HepG2 (cell line): ENCODE measurements around the gene CCNQ. TPM values are rescaled to one million over a fixed set of nuclear protein-coding genes. Genes with fewer than 3 reads are reported as not detected.

Experiments
- ATF3 ChIP-seq: sonication (generic); formaldehyde crosslinking; IDR thresholded peaks from 2 replicates; pipeline ENCODE4 v1.4.0; 2020; ENCODE audit warnings: missing genetic modification reagents
- GLMP ChIP-seq: sonication (generic); formaldehyde crosslinking; IDR thresholded peaks from 2 replicates; pipeline ENCODE4 v1.9.0; 2021; ENCODE audit warnings: missing genetic modification reagents, mild to moderate bottlenecking, borderline replicate concordance
- GZF1 ChIP-seq: sonication (generic); formaldehyde crosslinking; IDR thresholded peaks from 2 replicates; pipeline ENCODE4 v1.5.1; 2020; ENCODE audit warnings: mild to moderate bottlenecking, missing genetic modification reagents
- HOXA3 ChIP-seq: sonication (generic); formaldehyde crosslinking; IDR thresholded peaks from 2 replicates; pipeline ENCODE4 v1.5.0; 2020; ENCODE audit warnings: missing genetic modification reagents
- THYN1 ChIP-seq: sonication (generic); formaldehyde crosslinking; IDR thresholded peaks from 2 replicates; pipeline ENCODE4 v1.8.1; 2023; ENCODE audit warnings: low read depth, mild to moderate bottlenecking, moderate library complexity, missing genetic modification reagents, borderline replicate concordance
- ZNF205 ChIP-seq: IDR thresholded peaks from 2 replicates; pipeline ENCODE4 v1.6.1; 2018; ENCODE audit warnings: missing biosample characterization, missing genetic modification reagents
- ZNF331 ChIP-seq: sonication (generic); formaldehyde crosslinking; IDR thresholded peaks from 2 replicates; pipeline ENCODE4 v1.4.0; 2020; ENCODE audit warnings: missing genetic modification reagents
- ZNF383 ChIP-seq: sonication (generic); formaldehyde crosslinking; IDR thresholded peaks from 2 replicates; pipeline ENCODE4 v1.4.0; 2020; ENCODE audit warnings: missing genetic modification reagents, mild to moderate bottlenecking, borderline replicate concordance
- ZNF75D ChIP-seq: sonication (generic); formaldehyde crosslinking; IDR thresholded peaks from 2 replicates; pipeline ENCODE4 v1.8.1; 2023; ENCODE audit warnings: missing genetic modification reagents, mild to moderate bottlenecking, borderline replicate concordance
- ZNF776 ChIP-seq: sonication (generic); formaldehyde crosslinking; IDR thresholded peaks from 2 replicates; pipeline ENCODE4 v1.4.0; 2020; ENCODE audit warnings: mild to moderate bottlenecking, missing genetic modification reagents
- polyA plus RNA-seq, 8 experiments: library from polyadenylated mRNA; depleted of rRNA in 3 of 8; stranded (reverse) in 7 of 8; unstranded in 1 of 8; fragments of >200 nt; fragmentation: Illumina TruSeq in 4 of 8; extraction: Trizol in 4 of 8; gene quantifications; 2 replicates each; pipeline versions ENCODE4 v1.2.1 to v1.2.3, GENCODE V29; 2011 to 2016; ENCODE audit warnings: low read depth in 4 of 8, missing spikeins in 1 of 8, mixed read lengths in 1 of 8; ENCODE audit not compliant: insufficient read depth in 1 of 8
- total RNA-seq, 5 experiments: library from RNA; depleted of rRNA; stranded (reverse); fragments of >200 nt; fragmentation: Illumina TruSeq; extraction: Trizol; gene quantifications; 2 replicates each; pipeline ENCODE4 v1.2.3, GENCODE V29; 2016; ENCODE audit warnings: low read depth in 1 of 5
- TF ChIP-seq, protein P1 (sequence below): sonication (generic); formaldehyde crosslinking; IDR thresholded peaks from 2 replicates; pipeline ENCODE4 v1.4.0; 2020; ENCODE audit warnings: missing genetic modification reagents, mild to moderate bottlenecking, borderline replicate concordance
- TF ChIP-seq, protein P2 (sequence below): sonication (generic); formaldehyde crosslinking; IDR thresholded peaks from 2 replicates; pipeline ENCODE4 v1.4.0; 2020; ENCODE audit warnings: missing genetic modification reagents, borderline replicate concordance
- TF ChIP-seq, protein P3 (sequence below): sonication (generic); formaldehyde crosslinking; IDR thresholded peaks from 2 replicates; pipeline ENCODE4 v1.5.1; 2020; ENCODE audit warnings: mild to moderate bottlenecking, missing genetic modification reagents, moderate library complexity
- TF ChIP-seq, protein P4 (sequence below): sonication (generic); formaldehyde crosslinking; IDR thresholded peaks from 2 replicates; pipeline ENCODE4 v1.5.1; 2020; ENCODE audit warnings: missing genetic modification reagents, mild to moderate bottlenecking, borderline replicate concordance

CCNQ gene
- total and polyA plus RNA-seq, 2 of the 13 experiments (the other 11 are each of a cell fraction or from before 2014, with no cell fraction given) = 15.0 to 25.5 TPM

DNA sequence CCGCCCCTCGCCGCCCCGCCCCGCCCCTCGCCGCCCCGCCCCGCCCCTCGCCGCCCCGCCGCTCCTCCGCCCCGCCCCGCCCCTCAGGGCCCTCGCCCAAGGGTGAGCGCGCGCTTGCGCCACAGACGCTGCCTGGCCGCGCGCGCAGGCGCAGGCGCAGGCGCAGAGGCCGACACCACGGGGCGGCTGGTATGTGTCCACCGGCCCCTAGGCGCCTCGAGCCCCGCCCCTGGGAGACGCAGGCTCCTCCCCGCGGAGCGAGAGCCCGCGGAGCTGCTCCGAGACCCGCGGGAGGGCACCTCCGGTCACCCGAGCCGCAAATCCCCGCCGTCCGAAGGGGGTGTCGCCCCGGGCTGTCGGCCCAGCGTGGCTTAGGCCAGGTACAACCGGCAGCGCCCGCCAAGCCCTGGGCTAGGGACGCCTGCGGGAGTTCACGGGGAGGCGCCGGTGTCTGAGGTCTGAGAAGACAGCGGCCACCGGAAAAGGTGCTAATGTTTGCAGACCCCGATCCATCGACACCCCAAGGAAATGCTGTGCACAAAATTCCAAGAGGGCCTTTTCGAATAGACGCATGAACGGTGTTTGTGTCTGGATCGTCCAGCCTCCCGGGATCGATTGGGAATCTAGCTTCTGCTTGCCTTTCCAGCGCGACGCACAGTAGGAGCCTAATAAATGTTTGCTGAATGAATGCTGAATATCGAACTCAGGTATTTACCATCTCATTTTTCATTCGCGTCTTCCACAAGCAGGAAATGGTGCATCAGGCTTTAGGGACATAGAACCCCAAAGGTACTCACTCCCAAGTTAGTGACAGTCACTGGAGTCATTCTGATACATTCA is 473 bp upstream of the CCNQ start (continued):
- TF ChIP-seq ZNF205 (CRISPR knock-in tag) (no peak), HOXA3 (no peak), ZNF383 (no peak), GZF1 (CRISPR knock-in tag) (no peak), THYN1 (CRISPR knock-in tag) (no peak), ZNF75D (no peak), ZNF776 (CRISPR knock-in tag) (no peak), ZNF331 (no peak), GLMP (CRISPR knock-in tag) (no peak), ATF3 (CRISPR knock-in tag) (no peak)
- TF ChIP-seq, protein P1, sequence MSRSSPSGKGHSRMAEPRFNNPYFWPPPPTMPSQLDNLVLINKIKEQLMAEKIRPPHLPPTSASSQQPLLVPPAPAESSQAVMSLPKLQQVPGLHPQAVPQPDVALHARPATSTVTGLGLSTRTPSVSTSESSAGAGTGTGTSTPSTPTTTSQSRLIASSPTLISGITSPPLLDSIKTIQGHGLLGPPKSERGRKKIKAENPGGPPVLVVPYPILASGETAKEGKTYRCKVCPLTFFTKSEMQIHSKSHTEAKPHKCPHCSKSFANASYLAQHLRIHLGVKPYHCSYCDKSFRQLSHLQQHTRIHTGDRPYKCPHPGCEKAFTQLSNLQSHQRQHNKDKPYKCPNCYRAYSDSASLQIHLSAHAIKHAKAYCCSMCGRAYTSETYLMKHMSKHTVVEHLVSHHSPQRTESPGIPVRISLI = no peak
- TF ChIP-seq, protein P2, sequence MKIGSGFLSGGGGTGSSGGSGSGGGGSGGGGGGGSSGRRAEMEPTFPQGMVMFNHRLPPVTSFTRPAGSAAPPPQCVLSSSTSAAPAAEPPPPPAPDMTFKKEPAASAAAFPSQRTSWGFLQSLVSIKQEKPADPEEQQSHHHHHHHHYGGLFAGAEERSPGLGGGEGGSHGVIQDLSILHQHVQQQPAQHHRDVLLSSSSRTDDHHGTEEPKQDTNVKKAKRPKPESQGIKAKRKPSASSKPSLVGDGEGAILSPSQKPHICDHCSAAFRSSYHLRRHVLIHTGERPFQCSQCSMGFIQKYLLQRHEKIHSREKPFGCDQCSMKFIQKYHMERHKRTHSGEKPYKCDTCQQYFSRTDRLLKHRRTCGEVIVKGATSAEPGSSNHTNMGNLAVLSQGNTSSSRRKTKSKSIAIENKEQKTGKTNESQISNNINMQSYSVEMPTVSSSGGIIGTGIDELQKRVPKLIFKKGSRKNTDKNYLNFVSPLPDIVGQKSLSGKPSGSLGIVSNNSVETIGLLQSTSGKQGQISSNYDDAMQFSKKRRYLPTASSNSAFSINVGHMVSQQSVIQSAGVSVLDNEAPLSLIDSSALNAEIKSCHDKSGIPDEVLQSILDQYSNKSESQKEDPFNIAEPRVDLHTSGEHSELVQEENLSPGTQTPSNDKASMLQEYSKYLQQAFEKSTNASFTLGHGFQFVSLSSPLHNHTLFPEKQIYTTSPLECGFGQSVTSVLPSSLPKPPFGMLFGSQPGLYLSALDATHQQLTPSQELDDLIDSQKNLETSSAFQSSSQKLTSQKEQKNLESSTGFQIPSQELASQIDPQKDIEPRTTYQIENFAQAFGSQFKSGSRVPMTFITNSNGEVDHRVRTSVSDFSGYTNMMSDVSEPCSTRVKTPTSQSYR (CRISPR knock-in tag) = no peak
- TF ChIP-seq, protein P3, sequence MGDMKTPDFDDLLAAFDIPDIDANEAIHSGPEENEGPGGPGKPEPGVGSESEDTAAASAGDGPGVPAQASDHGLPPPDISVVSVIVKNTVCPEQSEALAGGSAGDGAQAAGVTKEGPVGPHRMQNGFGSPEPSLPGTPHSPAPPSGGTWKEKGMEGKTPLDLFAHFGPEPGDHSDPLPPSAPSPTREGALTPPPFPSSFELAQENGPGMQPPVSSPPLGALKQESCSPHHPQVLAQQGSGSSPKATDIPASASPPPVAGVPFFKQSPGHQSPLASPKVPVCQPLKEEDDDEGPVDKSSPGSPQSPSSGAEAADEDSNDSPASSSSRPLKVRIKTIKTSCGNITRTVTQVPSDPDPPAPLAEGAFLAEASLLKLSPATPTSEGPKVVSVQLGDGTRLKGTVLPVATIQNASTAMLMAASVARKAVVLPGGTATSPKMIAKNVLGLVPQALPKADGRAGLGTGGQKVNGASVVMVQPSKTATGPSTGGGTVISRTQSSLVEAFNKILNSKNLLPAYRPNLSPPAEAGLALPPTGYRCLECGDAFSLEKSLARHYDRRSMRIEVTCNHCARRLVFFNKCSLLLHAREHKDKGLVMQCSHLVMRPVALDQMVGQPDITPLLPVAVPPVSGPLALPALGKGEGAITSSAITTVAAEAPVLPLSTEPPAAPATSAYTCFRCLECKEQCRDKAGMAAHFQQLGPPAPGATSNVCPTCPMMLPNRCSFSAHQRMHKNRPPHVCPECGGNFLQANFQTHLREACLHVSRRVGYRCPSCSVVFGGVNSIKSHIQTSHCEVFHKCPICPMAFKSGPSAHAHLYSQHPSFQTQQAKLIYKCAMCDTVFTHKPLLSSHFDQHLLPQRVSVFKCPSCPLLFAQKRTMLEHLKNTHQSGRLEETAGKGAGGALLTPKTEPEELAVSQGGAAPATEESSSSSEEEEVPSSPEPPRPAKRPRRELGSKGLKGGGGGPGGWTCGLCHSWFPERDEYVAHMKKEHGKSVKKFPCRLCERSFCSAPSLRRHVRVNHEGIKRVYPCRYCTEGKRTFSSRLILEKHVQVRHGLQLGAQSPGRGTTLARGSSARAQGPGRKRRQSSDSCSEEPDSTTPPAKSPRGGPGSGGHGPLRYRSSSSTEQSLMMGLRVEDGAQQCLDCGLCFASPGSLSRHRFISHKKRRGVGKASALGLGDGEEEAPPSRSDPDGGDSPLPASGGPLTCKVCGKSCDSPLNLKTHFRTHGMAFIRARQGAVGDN = peak; percentile 49
- TF ChIP-seq, protein P4, sequence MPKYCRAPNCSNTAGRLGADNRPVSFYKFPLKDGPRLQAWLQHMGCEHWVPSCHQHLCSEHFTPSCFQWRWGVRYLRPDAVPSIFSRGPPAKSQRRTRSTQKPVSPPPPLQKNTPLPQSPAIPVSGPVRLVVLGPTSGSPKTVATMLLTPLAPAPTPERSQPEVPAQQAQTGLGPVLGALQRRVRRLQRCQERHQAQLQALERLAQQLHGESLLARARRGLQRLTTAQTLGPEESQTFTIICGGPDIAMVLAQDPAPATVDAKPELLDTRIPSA (CRISPR knock-in tag) = no peak
